Left ventricle myocardium superior (tissue), 1 donor: ENCODE data around the gene ELFN2. TPM values are rescaled to one million over a fixed set of nuclear protein-coding genes. Genes with fewer than 3 reads are reported as not detected.
"Not testable (repeated sequence)": the region's sequence is repeated elsewhere in the genome, so short reads cannot be mapped to it uniquely, and the experiment has no call there.

Source experiments
- ATAC-seq: fragments of 200-7000 bp; cut with Tn5 transposase; one replicate; pipeline ENCODE4 v1.9.1; 2020; ENCODE audit warnings: mild to moderate bottlenecking, moderate library complexity
- DNase-seq: peaks from one replicate; pipeline ENCODE4 v3.0.0-alpha.2; 2020
- intact Hi-C: fragments of 100-400 bp; cut with micrococcal nuclease; formaldehyde crosslinking; loops from one replicate; pipeline ENCODE4 v1.11.0; 2022
- total RNA-seq: library from RNA; stranded (reverse); fragmentation: NEBNext Ultra II Directional; extraction: Animal tissue kit (Norgen Biotek cat#: 25700); gene quantifications from one replicate; pipeline ENCODE4 v1.2.1, GENCODE V29; 2021
- donor health status: DM: no; HTN: yes; CAD: no; lungs with severe emphysema.

Gene ELFN2
- total RNA-seq, 1 donor from 2014 or later = 0.05 TPM

DNA sequence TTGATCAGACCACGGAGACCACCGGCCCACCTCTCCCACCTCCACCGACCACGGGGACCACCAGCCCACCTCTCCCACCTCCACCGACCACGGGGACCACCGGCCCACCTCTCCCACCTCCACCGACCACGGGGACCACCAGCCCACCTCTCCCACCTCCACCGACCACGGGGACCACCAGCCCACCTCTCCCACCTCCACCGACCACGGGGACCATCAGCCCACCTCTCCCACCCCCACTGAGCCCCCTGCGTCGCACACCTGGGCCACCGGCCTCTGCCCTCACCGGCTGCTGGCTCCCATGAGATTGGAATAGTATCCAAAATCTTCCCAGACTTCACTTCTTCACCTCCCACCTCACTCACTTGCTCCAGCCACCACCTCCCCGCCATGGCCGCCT is 27.8 kb downstream of the ELFN2 start:
- ATAC-seq, DNase-seq, intact Hi-C loops: not testable (repeated sequence)

DNA sequence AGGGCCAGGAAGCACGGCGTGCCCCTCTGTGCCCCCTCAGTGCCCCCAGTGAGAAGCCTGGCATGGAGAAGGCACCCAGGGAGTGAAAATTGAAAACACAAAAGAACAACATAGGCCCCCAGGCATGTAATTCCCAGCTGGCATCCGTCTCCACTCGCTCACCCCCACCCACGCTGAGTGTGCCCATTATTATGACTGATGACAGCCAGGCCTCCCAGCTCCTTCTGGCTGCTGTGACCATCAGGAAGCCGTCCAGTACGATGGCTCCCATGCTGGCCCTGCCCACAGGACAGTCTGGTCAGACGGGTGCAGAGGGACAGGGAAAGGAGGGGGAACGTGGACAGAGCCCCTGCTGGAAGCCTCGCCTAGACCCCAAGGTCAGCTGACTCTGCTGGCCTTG is 30.1 kb downstream of the ELFN2 start:
- intact Hi-C loops = no loop called here
- DNase-seq (no peak), ATAC-seq (no peak)

DNA sequence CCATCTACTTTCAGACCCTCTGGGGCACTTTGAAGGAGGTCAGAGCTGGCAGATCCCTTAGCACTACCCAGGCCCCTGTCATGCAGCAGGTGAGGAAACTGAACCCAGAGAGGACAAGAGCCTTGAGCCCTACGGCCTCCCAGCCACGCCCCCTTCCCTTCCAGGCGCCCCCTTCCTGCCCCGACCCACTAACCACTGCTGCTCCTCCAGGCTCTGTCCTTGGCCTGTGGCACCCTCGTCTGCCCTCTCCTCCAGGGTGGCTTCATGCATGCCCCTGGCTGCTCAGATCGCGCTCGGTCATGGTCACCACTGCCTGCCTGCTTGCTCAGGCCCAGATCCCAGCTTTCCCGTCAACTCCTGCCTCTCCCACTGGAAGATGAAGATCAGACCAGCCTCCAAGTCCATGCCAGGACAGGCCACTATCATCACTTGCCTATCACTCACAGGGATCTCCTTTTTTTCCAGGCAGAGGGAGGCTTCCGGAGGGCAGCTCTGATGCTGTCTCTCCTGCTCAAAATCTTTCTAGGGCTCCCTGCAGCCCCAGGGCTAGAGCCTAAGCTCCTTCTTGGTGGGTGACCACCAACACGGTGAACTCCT is 30.7 kb downstream of the ELFN2 start:
- DNase-seq = no peak
- no peak for ATAC-seq
- intact Hi-C loops = no loop called here

DNA sequence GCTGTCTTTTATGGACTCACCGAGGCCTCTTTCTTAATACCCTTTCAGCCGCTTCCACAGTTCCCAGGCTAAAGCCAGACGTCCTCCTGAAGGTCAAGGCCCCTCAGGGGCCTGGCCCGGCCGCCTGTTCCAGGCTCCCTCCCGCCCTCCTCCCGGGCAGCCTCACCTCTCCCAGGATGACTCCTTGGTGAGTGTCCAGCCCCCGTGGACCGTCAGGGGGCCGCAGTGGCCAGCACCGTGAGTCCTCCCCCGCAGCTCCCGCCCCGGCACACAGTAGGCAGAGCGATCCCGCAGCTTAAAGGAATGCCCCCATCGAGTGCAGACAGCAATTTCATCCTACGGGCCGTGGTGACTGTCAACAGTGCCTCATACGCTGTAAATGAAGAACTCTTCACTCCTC is 32.9 kb downstream of the ELFN2 start:
- no peak for ATAC-seq
- no peak for DNase-seq
- intact Hi-C loops = no loop called here

DNA sequence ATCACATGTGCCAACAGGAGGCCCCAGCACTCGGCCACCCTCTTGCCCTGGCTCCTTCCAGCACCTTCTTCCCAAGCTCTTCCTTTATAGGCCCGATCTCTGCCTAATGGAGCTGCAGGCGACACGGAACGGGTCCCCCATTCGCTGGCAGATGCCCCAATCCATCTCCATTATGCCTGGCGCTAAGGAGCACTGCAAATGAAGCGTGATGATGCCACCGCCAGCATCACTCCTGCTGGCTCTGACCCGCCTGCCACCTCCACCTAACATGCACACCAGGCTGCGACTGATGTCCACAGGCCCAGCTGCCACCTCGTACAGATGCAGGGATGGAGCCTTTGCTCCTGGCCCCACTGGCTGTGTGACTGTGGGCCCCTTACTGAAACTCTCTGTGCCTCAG is 33.5 kb downstream of the ELFN2 start:
- ATAC-seq (no peak), DNase-seq (no peak)
- intact Hi-C loops = no loop called here

DNA sequence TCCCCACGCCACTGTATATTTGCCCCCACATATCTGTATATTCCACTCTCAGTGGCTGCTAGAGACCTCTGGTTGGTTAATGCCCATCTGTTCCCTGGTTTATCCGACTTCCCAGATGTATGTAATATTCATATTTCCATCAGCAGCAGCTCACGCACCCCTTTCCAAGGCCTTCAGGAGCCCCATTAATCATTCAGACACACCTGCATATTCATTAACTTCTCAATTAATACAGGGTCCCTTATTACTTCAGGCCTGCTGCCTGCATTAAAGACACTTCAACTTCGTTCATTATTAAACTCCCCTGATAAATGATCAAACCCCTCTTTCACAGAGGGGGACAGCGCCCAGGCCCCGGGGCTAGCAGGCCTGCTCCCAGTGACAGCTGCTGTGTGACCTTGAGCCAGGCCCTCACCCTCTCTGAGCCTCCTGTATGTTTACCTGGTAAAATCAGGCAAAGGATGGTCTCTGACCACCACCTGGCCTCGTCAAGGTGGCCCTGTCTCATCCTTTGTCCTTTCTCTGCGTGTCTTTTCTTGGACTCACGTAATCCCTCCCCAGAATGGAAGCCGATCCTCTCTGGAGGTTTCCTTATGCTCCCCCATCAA is 34.5 kb downstream of the ELFN2 start:
- no peak for DNase-seq
- ATAC-seq = no peak
- intact Hi-C loops = no loop called here

DNA sequence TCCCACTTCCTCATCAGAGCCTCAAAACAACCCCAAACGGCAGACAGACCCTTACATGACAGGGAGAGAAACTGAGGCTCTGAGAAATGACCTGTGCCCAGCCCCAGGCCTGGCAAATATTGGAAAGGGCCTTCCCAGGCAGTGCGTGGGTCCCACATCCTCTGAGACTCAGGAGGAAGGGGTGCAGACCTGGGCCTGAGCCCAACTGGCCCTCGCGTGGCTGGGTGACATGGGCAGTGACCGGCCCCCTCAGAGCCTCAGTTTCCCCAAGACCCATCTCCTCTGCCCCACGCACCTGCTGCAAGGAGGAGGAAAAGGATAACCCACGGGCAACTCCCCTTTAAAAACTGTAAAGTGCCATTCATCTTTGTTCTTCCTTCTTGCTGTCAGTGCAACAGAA is 35.6 kb downstream of the ELFN2 start:
- ATAC-seq = no peak
- intact Hi-C loops = no loop called here
- no peak for DNase-seq

DNA sequence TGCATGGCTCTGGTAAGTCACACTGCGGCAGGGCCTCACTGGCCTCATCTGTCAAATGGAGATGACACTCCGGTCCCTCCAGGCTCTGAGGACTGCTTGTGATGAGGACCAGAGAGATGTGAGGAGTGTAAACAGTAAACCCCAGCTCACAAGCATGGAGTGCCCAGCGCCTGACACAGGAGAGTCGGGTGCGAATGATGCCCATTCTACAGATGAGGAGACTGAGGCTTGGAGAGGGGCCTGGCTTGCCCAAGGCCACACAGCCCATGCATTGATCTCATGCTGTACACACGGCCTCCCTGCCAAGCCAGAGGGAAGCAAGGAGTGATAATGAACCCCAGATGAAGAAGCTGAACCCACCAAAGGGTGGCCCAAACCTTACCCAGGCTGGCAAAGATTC is 37.2 kb downstream of the ELFN2 start:
- intact Hi-C loops = no loop called here
- ATAC-seq = no peak
- no peak for DNase-seq

DNA sequence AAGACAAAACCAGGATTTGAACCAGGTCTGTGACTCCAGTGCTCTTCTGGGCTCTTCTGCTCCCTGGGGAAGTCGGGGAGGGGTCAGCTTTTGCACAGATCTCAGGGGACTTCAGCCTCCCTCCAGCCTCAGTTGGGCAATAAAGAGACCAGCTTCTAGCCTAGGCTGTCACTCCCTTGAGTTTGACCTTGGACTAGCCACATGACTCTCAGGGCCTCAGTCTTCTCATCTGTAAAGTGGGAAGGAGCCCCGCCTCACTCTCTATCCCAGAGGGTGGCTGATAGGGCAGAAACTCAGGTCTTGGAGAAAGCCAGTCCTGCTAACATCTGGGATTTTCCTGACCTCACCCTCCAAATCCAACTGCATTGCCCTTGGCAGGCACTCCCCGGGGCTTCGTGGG is 38.7 kb downstream of the ELFN2 start:
- intact Hi-C loops = no loop called here
- DNase-seq (no peak), ATAC-seq (no peak)

DNA sequence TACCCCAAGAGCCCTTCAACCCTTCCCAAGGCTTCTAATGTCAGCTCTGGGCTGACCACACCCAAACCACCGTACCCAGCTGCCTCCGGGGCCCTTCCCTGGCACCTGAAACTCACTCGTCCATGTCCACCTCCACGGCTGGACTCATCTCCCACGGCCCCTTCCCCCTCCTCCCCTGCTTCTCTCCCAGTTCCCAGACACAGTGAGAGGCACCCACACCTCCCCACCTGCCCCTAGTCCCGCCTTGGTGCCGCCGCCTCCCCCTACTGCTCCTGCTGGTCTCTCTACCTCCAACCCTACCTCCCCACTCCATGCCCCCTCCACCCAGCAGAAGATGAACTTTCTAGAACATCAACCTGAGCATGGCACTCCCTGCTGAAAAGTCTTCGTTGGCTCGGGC is 39.5 kb downstream of the ELFN2 start:
- ATAC-seq = no peak
- intact Hi-C loops = no loop called here
- DNase-seq = no peak

DNA sequence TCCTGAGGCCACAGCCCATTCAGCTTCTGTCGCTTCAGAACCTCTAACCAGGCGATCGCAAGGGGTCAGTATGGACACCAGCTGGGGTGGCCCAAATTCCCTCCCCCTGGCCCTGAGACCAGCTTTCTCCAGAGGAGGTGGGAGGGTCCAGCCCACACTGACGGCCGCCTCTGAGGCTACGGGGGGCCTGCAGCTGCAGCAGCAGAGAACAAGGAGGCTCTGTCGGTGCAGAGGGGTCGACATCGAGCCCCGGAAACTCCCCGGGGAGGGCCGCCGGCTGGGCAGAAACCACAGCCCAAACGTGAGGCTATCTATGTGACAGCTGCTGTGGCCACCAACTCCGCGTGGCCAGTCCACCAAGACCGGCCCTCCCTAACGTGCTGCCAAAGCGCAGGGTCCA is 40.8 kb downstream of the ELFN2 start:
- ATAC-seq = no peak
- no peak for DNase-seq
- intact Hi-C loops = no loop called here

DNA sequence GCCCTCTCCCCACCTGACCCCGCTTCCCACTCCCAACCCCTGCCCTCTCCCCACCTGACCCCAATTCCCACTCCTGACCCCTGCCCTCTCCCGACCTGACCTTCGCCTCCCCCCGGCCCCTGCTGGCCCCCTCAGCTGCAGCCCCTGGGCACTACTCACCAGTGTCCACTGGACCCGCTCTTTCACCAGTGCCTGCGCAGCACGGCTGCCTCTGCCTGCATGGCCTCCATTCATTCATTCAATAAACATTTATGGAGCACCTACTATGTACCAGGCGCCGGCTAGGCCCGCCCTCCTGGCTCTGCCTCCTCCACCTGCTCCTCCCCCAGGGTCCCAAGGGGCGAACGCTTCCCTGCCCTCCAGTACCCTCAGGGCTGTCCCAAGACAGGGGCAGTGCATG is 42.6 kb downstream of the ELFN2 start:
- DNase-seq (no peak), ATAC-seq (no peak)
- intact Hi-C loops = no loop called here

DNA sequence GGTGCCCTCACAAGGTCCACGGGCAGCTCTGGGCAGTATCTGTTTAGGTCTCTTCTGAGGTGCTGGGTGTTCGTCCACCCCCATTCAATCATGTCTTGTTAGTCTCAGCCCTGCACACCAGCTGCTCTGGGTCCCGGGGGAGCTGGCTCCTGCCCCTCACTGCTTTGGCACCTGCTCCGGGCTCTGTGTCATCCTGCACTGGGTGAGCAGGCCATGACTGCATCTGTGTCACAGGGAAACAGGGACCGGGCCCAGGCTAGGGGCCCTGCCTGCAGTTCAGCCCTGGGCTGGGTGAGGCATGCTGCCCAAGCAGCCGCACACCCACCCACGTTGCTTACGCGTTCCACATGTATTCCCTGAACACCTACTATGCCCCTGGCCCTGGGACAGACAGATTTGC is 43.9 kb downstream of the ELFN2 start:
- DNase-seq (no peak), ATAC-seq (no peak)
- intact Hi-C loops = no loop called here

DNA sequence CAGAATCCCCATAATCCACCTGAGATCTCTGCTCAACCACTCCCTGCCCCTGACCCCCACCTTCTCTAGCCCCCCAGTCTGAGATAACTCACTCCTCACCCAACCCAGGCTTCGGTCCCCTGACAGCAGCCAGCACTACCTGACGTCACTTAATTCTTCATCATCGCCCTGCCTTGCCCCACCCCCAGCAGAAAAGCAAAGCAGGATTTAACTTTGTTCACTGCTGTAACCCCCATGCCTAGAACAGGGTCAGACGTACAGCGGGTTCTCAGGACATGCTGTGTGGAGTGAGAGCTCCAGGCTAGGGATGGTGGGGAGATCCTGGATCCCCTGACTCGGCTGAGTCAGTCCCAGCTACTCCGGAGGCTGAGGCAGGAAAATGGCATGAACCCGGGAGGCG is 45.8 kb downstream of the ELFN2 start:
- DNase-seq = no peak
- intact Hi-C loops = no loop called here
- no peak for ATAC-seq

DNA sequence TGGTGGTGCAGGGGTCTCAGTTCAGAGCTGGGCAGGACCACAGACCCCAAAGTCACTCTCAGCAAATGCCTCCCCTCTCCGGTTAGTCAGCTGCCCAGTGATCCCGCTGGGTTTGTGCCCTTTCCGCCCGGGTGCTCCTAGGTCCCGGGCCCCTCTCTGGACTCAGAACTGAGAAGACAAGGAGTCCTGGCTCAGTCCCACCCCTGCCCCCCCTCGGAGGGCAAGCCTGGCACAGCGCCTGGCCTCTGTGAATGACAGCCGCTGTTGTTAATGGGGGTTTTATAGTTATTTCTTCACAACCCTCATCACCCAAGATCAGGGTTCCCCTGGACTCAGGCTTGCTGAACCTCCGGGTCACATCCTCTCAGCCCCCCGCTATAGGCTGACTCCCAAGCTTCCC is 47.6 kb downstream of the ELFN2 start:
- DNase-seq (no peak), ATAC-seq (no peak)
- intact Hi-C loops = no loop called here

DNA sequence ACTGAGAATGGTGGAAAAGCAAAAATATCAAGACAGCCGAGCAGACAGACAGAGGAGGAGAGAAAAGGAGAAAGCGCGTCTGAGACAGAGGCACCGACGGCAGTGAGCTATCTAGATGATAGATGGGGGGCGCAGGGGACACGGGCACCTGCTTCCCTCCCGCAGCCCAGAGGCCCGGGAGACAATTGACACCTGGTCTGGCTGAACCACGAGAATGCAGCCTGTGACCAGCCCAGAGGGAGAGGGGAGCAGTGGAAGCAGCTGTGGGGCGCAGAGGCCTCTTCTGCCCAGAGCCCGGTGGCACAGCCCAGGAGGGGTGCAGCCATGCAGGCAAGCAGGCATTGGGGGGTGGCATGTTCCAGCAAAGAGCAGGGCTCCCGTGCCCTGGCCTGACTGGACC is 48.2 kb downstream of the ELFN2 start:
- intact Hi-C loops = no loop called here
- DNase-seq = no peak

DNA sequence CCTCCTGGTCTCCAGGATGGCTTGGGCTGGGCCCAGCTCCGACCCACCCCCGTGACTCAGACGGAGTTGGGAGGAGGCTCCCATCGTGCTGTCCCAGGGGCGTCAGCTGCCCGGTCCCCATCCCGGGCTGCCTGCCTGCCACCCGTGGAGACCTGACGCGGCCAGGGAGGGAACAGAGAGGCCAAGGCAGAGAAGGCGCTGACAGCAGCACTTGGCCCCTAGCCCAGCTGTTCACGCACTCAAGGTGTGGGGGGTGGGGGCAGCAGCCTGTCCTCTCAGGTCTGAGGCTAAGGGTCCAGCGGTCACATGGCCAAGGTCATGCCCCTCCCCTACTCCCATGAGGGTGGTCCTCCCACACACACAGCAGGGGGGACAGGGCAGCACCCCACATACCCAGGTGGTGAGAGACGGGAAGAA is 48.6 kb downstream of the ELFN2 start:
- intact Hi-C loops = no loop called here
- no peak for DNase-seq
- no peak for ATAC-seq

More for the DNA sequence above, 48.2 kb downstream of the ELFN2 start:
- no peak for ATAC-seq

DNA sequence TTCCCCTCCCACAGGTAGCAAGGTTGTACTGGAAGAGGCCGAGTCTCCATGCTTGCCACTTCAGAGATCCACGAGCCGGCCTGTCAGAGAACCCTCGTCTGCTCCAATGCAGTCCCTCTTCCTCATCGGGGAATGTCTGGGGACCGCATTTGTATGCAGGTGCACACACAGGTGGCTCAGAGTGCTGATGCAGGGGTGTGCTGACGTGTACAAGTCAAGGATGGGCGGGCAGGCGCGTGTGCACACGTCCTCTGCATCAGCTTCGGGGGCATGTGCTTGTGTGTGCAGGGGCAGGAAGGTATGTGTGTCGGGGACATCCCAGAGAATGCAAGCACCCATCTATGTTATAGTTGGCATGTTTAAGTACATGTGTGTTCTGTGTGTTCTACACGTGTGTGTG is 49.4 kb downstream of the ELFN2 start:
- intact Hi-C loops = no loop called here
- DNase-seq (no peak), ATAC-seq (no peak)

DNA sequence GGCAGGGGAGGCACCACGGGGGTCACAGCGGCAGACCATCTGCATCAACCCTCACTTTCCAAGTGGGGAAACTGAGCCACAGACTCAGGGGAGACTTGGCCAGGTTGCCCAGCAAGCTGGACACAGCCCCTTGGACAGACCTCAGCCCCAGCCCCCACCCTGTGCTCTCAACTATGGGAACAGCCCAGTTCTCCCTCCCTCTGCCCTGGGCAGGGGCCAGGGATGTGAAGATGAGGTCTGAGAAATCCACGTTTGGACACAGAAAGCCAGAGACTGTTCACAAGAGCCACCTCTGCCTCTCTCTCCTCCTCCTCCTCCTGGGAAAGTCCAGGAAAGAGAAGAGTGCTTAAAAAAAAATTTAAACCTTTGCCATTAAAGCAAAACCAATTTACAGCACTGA is 50.1 kb downstream of the ELFN2 start:
- ATAC-seq = no peak
- DNase-seq = no peak
- intact Hi-C loops = no loop called here

DNA sequence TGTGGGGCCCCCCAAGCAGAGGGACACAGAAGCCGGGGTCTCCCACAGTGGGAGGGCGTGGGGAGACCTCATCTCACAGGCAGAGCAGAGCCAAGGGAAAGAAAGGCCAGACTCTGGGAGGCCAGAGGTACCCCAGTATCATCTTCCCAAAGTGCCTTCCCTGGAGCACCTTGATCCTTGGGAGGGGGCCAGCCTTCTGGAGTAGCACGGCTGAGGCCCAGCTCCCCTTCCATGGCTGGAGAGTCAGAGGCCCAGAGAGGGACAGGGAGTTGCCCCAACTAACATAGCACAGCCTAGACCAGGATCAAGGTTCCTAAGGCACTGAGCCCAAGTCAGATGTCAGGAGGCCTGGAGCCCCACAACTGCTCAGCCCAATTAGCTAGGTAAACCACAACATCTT is 50.6 kb downstream of the ELFN2 start:
- intact Hi-C loops = no loop called here
- DNase-seq (no peak), ATAC-seq (no peak)

DNA sequence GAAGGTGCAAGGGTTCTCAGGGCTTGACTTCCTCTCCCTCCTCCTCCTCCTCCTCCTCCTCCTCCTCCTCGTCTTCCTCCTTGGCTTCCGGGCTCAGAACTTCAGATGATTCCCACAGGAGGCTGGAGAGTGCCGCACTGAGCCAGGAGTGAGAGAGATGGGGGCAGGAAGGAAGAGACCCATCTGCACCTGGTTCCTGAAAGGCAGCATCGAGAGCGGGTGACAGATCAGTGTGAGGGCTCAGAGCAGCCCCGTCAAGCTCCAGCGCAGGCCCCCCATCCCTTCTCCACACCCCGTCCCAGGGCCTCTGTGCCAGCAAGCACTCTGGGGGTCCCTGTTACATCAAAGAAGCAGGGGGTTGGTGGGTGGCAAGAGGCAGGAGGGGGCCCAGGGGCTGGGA is 51.5 kb downstream of the ELFN2 start:
- ATAC-seq (no peak), DNase-seq (no peak)
- intact Hi-C loops = no loop called here

DNA sequence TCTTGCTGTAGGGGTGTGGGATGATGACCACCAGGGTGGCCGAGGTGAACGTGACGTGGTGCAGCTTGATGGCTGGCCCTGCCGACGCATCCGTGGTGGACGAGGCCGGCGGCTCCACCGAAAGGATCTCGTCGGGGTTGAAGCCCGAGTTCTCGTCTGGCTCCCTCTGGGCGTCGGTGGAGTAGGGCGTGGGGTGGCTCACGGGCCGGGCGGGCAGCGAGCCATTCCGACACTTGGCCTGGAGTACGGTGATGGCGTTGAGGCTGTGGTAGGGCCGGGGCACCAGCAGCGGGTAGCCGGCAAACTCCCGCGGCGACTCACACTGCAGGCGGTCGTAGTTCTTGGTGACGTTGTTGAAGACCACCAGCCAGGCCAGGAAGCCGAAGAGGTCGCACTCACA is 52.7 kb downstream of the ELFN2 start:
- ATAC-seq = no peak
- intact Hi-C loops = no loop called here
- DNase-seq = no peak
